ENCODE data around the gene CCDC40. TPM values are rescaled to one million over a fixed set of nuclear protein-coding genes. Genes with fewer than 3 reads are reported as not detected.

The CCDC40 gene
- total RNA-seq, 1 donor from 2014 or later: not detected

DNA sequence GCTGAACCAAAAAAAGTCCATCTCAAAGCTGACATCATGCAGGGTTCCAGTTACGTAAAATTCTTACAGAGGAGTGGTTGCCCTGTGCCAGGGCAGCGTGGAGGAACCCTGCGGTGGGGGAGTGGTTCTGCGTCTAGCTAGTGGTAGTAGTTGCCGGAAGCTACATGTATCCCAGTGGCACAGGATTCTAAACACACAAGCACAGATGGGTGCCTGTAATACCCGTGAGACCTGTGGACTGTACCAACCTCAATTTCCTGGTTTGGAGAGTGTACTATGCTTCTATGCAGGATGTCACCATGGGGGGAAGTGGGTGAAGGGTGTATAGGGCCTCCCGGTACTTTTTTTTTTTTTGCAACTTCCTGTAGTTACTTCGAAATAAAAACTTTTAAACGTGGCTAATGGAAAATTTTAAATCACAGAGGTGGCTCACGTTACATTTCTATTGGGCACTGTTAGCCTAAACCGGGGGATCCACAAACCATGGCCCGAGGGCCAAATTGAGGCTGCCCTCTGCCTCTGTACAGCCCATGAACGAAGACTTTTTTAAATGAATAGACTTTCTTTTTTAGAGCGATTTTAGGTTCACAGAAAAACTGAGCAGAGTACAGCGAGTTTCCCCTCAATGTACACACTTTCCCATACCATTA, 39.3 kb upstream of the CCDC40 start:
- intact Hi-C loops (cut with micrococcal nuclease): loop anchor here (2.0 to 10.0 kb wide), 4 partner anchors 72 to 258 kb away; partner anchors contain the start of genes CBX4 and CBX8

DNA sequence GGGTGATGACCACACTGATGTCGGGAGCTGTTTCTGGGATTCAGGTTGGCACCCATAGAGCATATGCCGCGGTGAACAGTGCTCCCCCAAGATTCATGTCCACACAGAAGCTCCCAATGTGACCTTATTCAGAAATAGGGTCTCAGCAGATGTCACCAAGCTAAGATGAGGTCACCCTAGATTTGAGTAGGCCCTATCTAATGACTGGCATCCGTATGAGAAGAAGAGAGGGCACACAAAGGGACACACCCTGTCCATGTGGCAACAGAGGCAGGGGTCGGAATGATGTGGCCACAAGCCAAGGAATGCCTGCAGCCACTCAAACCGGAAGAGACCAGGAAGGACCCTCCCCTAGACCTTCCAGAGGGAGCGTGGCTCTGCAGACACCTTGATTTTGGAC, 36.3 kb upstream of the CCDC40 start:
- intact Hi-C loops (cut with micrococcal nuclease): no loop called here

DNA sequence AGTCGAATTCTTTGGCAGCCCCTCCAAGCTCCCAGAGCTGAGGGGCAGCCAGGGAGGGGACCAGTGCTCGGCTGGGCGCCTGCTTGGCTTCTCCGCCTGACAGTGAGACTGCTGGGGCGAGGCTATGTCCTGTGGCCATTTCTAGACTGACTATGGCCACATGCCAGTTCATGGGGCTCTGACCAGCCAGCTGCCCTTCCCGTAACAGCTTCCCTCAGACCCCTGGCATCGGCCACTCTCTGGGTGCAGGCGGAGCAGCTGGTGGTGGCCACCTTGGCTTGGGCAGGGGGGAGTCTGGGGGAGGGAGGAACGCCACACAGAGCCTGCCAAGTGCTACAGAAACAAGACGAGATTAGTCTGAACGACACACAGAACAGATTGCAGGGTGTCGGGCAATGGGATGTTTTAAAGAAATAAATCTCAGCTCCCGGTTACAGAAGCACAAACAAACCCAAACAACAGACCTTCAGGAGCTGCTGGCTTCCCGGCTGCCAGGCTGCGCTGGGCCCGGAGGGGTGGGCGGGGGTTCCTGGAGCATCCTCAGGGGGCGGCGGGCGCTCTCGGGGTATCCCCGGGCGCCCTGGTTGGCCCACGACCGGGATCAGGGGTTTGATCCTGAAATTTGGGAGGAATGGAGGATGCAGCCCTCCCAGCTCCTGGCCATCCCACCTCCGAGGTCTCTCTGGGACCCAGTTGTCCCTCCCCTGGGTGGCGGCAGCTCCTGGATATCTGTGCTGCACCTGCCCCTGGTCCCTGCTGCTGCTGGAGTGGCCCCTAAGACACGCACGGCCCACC, 35.3 kb upstream of the CCDC40 start:
- intact Hi-C loops (cut with micrococcal nuclease): no loop called here

DNA sequence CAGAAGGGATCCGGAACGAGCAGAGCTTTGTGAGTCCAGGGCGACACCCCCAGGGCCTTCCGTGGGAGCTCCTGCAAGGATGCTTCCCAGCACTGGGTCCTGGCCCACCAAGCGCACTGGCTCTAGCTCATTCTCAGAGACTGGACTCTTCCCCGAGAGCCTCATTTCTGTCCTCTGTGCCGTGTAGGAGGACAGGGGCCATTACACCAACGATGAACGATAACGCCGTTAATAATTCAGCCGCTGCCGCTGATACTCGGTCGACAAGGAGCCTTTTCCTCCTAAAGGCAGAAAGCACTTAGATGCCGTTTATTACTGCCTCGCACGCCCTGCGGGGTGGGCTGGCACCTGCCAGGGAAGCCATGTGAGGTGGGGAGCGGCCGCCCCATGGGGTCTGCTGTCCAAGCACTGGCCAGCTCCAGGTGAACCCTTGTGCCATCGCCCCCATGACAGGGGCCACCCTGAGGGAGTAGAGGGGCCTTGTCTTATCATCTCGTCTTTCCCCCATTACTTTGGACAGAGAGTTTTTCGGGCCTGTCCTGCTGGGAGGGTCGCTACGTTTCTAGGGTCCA, 34.3 kb upstream of the CCDC40 start:
- intact Hi-C loops (cut with micrococcal nuclease): no loop called here

DNA sequence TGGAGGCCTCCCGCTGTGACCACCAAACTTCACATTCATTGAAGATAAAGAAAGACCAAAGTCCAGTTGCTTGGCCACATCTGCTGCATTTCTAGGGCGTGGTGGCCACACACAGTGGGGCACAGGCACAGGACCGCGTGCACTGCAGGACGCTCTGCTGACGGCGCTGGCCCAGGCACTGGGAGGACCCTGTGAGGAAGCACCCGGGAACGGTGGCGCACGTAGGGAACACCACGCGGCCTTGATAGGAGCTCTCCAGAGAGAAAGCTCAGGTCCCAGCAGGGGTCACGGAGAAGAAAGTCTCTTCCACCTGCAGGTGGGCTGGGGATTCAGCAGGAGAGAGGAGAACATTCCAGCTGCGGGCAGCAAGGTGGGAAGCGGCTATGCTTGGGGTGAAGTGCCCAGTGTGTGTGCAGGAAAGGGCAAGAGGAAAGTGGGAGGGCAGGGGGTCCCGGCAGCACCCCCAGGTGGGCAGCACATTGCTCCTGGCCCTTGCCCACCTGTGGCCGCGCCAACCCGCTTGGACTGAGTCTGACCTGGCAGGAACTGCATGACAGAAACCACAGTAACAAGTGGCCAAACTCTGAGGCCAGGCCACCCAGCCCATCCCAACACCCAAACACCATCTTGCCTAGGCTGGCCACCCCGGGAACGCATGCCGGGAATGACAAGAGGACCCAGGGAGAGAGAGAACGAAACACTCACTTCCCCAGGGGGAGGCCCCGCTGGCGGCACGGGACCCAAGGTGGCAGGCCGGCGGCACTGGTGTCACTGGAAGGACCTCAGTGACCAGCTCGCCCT, 33.6 kb upstream of the CCDC40 start:
- intact Hi-C loops (cut with micrococcal nuclease): no loop called here

DNA sequence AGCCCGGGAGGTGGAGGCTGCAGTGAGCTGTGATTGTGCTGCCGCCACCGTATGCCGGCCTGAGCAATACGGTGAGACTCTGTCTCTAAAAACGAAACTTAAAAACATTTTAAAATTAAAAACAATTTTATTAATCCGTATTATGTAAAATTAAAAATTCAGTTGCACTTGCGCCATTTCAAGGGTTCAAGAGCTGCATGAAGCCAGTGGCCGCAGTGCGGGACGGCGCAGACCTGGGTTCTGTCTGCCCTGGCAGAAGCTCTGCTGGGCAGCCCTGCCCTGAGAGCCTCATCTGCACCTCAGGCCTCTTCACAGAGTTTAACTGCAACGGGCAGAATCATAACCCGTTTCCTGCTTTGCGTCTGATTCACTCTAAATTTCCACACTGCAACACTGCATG, 32.5 kb upstream of the CCDC40 start:
- intact Hi-C loops (cut with micrococcal nuclease): no loop called here

DNA sequence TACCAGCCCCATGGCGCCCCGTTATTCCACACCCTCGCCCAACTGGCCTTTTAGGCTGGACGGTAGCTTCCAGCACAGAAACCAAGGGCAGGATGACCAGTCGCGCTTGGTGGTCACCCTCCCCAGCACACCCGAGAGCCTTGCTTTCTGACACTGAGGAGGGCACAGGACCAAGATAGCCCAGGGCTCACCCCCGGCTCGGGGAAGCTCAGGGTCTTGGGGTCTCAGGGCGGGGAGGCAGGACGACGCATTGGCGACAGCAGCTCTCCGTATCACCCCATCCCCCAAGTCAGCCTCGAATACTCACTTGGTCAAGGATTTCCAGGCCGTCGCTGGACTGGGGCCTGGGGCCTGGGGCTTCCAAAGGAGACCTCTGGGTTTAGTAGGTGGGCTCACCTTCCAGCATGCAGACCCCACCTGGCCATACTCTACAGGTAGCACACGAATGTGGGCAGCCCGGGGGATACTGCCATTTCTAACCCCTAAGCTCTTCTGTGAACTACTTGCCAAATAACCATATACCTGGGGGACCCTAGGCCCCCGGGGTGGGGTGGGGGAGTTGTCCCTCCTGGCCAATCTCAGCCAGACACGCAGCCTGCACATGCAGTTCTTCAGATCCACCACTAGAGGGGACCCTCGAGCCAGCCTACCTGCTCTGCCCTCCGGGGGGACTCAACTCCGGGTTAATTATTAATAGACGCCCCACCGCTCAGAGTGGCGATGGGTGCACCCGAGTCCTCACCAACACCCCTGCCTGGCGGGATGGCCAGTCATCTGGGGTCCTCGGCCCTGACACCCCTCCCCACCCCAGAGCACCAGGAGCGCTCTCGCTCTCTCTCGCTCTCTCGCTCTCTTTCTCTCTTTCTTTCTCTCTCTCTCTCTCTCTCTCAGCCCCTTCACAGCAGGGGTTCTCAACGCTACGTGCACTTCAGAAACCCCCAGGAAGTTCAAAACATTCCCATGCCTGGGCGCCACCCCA, 30.8 kb upstream of the CCDC40 start:
- intact Hi-C loops (cut with micrococcal nuclease): no loop called here

DNA sequence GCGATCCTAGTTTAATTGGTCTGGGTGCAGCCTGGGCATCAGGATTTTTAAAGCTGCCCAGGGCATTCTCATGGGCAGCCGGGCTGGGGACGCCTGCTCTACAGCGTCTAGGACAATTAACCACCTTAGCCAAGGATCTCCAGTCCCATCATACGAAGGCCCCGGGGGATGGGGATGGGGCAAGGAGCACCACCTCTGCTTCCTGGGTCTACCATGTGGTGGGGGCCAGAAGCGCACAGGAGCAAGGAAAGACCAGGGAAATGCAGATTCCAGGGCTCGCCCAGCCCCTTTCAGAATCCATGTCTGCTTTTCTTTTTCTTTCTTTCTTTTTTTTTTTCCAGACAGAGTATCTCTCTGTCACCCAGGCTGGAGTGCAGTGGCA, 30.1 kb upstream of the CCDC40 start:
- intact Hi-C loops (cut with micrococcal nuclease): no loop called here

DNA sequence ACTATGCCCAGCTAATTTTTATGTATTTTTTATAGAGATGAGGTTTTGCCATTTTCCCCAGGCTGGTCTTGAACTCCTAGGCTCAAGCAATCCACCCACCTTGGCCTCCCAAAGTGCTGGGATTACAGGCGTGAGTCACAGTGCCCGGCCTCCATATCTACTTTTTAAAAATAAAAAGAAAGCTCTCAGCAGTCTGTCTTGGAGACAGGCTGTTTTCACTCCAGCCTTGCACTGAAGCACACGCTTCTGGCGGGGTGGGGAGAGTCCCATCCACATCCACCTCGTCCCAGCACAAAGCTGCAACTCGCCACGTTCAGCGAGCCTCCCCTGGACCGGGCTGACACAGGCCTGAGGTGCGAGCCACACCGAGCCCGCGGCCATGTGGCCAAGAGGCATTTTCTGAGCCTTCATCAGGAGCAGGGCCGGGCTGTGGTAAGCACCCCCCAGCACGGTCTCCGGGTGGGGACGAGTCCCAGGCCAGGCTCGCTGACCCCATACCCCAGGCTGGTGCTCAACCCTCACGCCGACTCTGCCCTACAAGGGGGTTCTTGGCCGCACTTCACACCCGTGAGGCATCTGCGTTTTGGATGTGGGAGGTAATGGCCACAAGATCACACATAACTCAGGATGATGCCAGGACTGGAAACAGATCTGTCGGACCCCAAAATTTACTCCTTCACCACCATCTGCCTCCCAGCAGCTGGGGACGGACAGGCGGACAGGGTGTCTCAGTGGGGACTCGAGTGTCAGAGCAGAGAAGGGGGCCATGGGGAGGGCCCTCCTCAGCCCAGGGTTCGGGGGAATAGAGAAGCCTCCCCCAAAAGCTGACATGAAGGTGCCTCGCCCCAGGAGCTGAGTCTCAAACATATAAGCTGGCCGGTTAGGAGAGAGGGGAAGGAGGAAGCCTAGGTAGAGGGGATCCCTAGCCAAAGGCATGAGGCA, 29.4 kb upstream of the CCDC40 start:
- intact Hi-C loops (cut with micrococcal nuclease): no loop called here

DNA sequence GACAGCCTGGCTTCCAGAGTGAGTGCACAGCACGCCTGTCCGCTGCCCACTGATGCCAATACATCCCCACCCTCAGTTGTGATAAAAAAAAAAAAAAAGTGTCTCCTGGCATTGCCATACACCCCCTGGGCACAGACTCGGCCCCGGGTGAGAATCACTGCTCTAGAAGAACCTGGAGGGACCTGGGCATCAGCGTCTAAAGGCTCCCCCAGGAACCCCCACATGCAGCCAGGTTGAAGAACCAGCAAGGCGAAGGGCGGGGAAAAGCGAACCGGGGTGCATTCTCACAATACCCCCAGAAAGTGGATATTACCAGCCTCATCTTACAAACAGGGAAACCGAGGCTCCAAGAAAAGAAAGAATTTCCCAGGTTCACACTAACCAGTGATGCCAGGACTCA, 28.5 kb upstream of the CCDC40 start:
- intact Hi-C loops (cut with micrococcal nuclease): no loop called here

DNA sequence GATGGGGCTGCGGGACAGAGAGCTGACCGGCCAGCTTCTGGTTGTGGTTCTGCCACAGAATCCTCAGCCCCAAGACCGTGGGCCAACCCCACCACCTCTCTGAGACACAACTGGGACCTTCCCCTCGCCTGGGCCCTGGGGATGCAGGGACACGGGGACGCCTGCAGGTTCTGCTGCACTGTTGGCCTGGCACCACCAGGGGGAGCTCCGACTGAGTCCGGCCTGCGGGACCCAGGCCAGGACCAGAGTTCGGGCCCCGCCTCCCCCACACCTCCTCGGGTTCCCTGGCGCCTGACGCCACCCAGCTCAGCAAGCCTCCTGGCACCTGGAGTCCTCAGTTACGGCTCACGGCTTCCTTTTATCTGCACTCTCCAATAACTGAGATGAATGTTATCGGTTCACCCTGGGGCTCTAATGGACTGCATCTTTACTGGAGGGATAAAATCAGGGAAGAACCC, 28.0 kb upstream of the CCDC40 start:
- intact Hi-C loops (cut with micrococcal nuclease): no loop called here

DNA sequence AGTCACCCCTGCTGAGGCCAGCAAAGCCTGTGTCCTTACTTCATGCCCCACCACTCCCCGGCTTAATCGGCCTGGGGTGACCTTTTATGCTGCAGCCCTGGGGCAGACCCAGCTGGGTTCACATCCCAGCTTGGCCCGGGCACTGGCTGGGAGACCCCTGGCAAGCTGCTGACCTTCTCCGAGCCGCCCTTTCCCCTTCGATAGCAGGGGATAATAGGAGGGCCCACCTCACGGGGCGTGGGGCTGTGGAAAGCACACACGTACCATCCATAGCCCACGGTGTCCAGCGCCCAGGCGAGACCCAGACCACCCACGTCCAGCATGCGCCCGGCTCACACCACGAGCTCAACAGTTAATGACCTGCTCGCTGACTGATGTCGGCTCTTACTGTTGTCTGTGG, 27.6 kb upstream of the CCDC40 start:
- intact Hi-C loops (cut with micrococcal nuclease): no loop called here

DNA sequence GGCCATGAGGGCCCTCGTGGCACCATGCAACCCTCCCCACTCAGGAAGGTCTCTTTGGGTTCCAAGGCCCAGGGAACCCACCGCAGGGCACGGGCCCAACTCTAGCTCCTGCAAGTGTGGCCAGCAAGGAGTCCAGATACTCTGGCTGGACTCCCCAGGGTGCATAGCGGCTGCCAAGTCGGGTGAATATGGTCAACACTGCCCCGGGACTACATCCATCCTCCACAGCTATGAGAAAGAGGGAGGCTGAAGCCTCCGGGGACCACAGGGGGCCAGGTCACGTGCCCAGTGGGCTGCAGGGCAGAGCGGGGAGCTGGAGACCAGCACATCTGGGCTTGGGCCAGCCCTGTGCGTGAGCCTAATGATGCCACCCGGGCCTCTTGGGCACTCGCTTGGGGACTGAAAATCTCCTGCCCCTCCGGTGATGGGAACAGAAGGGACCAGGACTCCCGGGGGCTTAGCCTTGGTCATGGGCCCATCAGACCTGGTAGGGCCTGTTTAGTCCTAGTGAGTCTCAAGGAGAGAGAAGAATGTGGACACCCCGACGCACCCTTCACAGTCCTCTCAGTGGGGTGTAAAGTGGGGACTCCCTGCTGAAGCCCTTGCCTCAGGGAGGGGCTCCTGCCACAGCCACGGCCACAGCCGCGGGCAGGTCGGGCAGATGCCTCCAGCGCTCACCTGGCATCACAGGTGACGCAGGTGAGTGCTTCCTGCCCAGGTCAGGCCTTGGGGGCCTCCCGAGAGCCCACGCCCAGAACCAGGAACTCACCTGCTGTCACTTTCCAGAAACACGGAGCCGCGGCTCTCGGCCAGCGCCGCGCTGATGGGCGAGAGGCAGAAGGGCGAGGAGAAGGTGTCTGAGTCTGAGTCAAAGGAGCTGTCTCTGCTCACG, 26.8 kb upstream of the CCDC40 start:
- intact Hi-C loops (cut with micrococcal nuclease): no loop called here

DNA sequence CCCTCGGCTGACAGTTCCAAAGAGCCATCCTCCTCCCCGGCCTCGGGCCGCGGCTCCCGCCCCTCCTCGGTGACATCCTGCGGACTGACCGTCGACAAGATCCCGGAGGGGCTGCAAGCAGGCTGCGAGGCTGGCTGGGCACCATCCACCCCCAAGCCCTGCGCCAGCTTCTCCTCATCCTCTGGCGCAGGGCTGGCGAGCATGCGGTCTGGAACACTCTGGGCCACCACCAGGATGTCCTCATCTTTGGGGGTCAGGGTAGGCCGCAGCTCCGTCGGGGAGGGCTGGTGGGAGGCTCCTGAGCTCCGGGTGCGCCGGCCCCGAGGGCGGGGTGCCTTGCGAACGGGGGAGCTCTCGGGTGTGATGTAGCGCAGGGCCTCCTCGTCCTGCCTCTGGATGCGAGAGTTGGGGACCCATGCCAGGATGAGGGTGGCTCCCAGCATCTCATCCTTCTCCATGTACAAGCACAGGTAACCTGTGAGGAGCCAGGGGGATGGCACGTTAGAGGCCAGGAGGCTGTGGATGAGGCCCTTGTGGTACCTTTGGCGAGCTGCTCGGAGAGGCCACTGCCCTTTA, 26.1 kb upstream of the CCDC40 start:
- intact Hi-C loops (cut with micrococcal nuclease): no loop called here

DNA sequence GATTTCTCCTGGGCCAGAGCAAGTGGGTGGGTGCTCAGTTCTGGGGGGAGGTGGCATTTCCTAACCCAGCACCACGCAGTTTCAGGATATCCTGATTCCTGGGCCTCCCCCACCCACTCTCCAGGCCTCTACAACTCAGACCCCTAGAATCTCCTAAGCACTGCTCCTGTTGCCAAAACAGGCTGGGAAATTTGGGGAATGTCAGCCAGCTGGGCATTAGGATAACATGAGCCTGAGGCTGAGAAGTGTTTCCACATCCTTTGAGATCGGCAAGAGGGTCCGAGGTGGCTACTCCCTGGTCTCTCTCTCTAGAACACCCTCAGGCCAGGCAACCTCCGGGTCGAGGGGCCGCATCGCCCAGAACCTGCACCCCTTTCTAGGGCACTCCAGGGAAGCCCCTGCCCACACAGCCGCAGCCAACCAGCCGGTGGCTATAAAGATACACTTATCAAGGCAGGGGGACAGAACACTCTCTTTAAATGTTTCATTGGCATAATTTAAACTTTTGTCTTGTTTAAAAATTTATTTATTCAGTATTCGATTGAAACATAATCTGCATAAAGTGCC, 24.4 kb upstream of the CCDC40 start:
- intact Hi-C loops (cut with micrococcal nuclease): no loop called here

DNA sequence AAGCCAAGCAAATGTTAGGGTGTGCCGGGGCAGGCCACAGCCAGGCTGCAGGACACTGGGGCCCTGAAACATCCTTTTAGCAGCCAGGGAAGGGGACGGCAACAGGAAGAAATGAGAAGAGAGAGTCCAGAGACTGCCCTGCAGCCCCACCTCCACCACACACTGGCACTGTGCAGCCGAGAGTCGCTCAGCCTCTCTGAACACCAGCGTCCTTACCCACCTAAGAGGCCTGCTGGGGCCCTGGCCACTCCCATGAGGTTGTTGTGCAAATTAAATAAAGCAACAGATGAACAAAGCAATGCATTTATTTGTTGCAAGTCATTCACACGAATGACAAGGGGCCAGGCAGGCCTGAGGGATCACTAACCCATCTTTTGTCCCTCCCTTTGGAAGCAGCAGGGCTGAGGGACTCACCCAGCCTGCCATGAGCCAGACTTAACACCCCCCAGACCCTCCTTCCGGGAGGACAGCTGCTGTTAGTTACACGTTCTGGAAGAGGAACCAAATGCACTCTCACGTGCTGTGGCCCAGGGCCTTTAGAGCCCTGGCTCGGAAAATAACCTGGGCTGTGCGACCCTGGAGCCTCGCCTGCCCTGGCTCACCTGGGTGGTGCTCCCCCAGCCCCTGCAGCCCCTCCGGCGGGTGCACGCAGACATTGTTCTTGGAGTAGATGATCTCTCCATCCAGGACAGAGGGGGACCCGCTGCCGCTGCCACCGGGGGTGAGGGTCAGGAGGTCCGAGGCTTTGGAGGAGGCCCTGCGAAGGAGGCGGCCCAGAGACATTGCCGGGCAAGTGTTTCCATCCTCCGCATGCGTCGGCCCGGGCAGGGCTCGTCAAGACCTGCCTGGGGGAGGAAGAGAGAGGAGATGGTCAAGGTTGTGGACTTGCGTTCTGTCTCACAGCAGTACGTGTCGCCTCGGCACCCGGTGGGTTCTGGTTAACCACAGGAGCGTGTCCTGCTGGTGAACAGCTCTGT, 23.4 kb upstream of the CCDC40 start:
- intact Hi-C loops (cut with micrococcal nuclease): no loop called here

Measured in T-helper 2 cell treated with Interferon-gamma antibody and Interleukin-4, amounts not matched to agents 100 ng/mL and 5 ng/mL, for 36 hours (primary cell).